A673 (cell line): ENCODE measurements around the gene PEX3.

Source experiments
- CTCF ChIP-seq: fragments of 300-800, 200-600 bp; sonication (generic); conservative IDR thresholded peaks from 2 replicates; pipeline ENCODE4 v1.5.1; 2017; ENCODE audit warnings: low read depth, mild to moderate bottlenecking, antibody characterized with exemption, low read length, moderate library complexity, mixed read lengths
- EZH2 ChIP-seq: fragments of 200-600 bp; sonication (generic); IDR thresholded peaks from 2 replicates; pipeline ENCODE4 v1.6.1; 2017; ENCODE audit warnings: borderline replicate concordance, low read depth, mild to moderate bottlenecking, mixed read lengths, antibody characterized with exemption, low read length; ENCODE audit not compliant: poor library complexity, severe bottlenecking

GRCh38 chr6:143465546-143465945, 14.9 kb downstream of the PEX3 start:
- no peak for TF ChIP-seq CTCF
- TF ChIP-seq EZH2 = no peak
